Measurements from ENCODE around the gene FANCC.

FANCC gene

DNA sequence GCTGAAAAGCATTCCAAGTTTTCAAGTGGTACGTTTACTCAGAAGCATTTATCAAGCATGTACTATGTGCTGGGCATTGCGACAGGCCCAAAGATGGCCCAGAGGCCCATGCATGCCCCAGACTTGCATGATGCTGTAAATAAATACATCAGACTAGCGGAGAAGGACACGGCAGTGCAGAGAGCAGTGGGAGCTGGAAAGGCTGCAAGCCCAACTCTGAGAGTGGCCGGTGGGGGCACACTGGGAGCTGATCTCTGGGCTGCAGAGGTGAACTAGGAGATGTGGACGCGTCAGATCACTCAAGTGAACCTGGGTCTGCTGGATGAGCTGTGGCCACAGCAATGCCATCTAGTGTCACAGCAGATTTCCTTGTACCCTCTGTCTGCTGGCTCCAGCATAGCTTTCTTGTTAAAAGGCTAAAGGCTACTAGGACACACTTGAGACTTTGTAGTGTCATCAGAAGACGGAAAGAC, 246.9 kb downstream of the FANCC start:
- Histone ChIP-seq H3K4me3 (ENCODE audit: low read length) (no peak overlapping the region), H3K9ac (ENCODE audit: low read length) (no peak overlapping the region), H3K4me1 (ENCODE audit: control insufficient read depth, insufficient read depth, low read length) (no peaks in the 10 kb centered on the region), H3K36me3 (ENCODE audit: control insufficient read depth, insufficient read depth, low read length, severe bottlenecking) (peaks cover 56% of the 10 kb centered on the region), H3K27me3 (replicated peaks; ENCODE audit: control insufficient read depth, insufficient read depth, low read length) (no peaks in the 10 kb centered on the region), H3K9me3 (ENCODE audit: control insufficient read depth, low read length) (no peaks in the 10 kb centered on the region)
- DNase-seq (ENCODE audit: low read depth), result no peak

DNA sequence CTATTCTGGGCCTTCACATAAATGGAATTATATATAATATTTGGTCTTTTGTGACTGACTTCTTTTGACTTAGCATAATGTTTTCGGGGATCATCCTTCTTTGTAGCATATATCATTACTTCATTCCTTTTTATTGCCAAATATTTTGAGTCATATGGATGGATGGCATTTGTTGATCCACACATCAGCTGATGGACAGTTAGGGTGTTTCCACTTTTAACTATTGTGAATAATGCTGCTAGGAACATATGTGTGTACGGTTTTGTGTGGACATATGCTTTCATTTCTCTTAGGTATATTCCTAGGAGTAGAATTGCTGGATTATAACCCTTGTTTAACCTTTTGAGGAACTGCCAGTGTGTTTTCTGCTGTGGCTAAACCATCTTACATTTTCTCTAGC, 249.6 kb downstream of the FANCC start:
- Histone ChIP-seq H3K4me1 (ENCODE audit: control insufficient read depth, insufficient read depth, low read length) (no peaks in the 10 kb centered on the region), H3K9me3 (ENCODE audit: control insufficient read depth, low read length) (no peaks in the 10 kb centered on the region), H3K36me3 (ENCODE audit: control insufficient read depth, insufficient read depth, low read length, severe bottlenecking) (peaks cover 59% of the 10 kb centered on the region), H3K4me3 (ENCODE audit: low read length) (no peak overlapping the region), H3K27me3 (replicated peaks; ENCODE audit: control insufficient read depth, insufficient read depth, low read length) (no peaks in the 10 kb centered on the region), H3K9ac (ENCODE audit: low read length) (no peak overlapping the region)
- DNase-seq (ENCODE audit: low read depth), result peak; percentile 46

DNA sequence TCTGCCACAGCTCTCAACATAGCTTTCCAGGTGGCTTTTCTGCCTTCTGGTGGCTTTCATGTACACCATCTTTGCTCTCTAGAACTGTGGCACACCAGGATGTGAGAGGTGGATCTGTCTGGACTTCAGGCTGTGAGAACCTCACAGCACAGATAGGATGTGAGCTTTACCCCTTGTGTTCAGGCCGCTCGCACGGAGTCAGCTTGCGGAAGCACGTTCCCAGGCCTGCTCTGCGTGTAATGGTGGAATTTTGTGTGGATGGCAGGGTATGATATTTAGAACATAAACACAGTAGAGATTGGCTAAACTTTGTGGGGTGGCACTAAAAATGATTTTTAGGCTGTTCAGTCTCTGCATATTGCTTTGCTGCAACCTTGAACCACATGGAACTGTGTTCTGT, 250.5 kb downstream of the FANCC start:
- Histone ChIP-seq H3K4me1 (ENCODE audit: control insufficient read depth, insufficient read depth, low read length) (no peaks in the 10 kb centered on the region), H3K4me3 (ENCODE audit: low read length) (no peak overlapping the region), H3K36me3 (ENCODE audit: control insufficient read depth, insufficient read depth, low read length, severe bottlenecking) (peaks cover 66% of the 10 kb centered on the region), H3K9ac (ENCODE audit: low read length) (no peak overlapping the region), H3K27me3 (replicated peaks; ENCODE audit: control insufficient read depth, insufficient read depth, low read length) (no peaks in the 10 kb centered on the region), H3K9me3 (ENCODE audit: control insufficient read depth, low read length) (no peaks in the 10 kb centered on the region)
- no peak for DNase-seq (ENCODE audit: low read depth)

DNA sequence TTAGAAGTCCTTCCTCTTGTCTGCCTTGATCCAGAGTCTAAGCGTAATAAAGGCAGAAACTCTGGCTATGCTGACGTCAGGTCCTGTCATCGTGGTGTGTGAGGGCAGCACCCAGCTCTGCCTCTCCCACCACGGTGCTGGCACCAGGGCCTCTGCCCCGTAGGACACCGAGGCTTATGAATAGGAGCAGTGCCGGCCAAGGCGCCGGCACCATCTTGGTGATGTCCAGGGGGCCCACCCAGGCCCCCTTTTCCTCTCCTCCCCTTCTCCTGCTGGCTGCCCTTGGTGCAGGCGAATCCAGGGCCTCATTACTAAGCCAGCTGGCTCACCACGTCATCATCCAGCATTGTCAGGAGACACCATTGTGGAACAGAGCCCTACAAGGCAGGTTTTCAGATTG, 252.3 kb downstream of the FANCC start:
- Histone ChIP-seq H3K36me3 (ENCODE audit: control insufficient read depth, insufficient read depth, low read length, severe bottlenecking) (peaks cover 69% of the 10 kb centered on the region), H3K9me3 (ENCODE audit: control insufficient read depth, low read length) (no peaks in the 10 kb centered on the region), H3K4me3 (ENCODE audit: low read length) (no peak overlapping the region), H3K27me3 (replicated peaks; ENCODE audit: control insufficient read depth, insufficient read depth, low read length) (no peaks in the 10 kb centered on the region), H3K9ac (ENCODE audit: low read length) (no peak overlapping the region), H3K4me1 (ENCODE audit: control insufficient read depth, insufficient read depth, low read length) (no peaks in the 10 kb centered on the region)
- no peak for DNase-seq (ENCODE audit: low read depth)

DNA sequence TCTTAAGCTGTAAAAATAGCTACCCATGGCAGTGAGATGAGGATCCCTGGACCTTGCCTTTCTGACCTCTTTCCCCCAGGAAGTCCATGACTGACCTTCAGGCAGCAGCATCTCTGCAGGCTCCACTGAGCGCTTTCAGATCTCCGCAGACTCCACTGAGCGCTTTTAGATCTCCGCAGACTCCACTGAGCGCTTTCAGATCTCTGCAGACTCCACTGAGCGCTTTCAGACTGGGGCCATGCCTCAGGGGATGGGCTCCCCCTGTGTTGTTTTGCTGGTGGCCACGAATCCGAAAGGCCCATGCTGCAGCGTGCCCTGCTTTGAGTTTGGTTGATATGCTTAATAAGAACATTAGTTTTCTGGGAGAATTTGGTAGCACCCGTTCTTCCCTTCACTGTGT, 254.2 kb downstream of the FANCC start:
- Histone ChIP-seq H3K4me3 (ENCODE audit: low read length) (no peak overlapping the region), H3K9ac (ENCODE audit: low read length) (no peak overlapping the region), H3K9me3 (ENCODE audit: control insufficient read depth, low read length) (no peaks in the 10 kb centered on the region), H3K27me3 (replicated peaks; ENCODE audit: control insufficient read depth, insufficient read depth, low read length) (no peaks in the 10 kb centered on the region), H3K4me1 (ENCODE audit: control insufficient read depth, insufficient read depth, low read length) (no peaks in the 10 kb centered on the region), H3K36me3 (ENCODE audit: control insufficient read depth, insufficient read depth, low read length, severe bottlenecking) (peaks cover 56% of the 10 kb centered on the region)
- DNase-seq (ENCODE audit: low read depth), result no peak

DNA sequence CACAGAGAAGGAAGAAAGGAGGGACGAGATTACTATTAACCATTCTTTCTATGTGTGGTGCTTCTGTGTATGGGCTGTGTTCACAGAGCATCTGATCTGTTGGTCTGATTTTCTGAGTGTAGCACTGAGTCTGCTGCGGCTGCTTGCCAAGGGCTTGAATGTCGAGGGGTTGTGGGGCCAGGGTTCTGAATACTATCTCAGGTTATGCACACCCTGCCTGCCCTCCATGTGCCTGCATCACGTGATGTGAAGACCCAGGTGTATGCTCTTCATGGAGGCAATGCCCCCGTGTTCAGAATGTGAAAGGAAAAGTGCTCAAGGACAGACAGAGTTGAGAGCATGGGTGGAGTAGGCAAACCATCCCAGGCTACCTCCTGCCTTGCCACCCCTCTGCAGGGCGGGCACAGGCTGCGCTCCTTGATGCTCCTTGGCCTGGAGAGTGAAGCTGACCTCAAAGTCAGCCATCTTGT, 254.9 kb downstream of the FANCC start:
- no peaks in the 10 kb centered on the region for H3K9me3 ChIP-seq (ENCODE audit: control insufficient read depth, low read length)
- no peak overlapping the region for H3K4me3 ChIP-seq (ENCODE audit: low read length)
- peaks cover 51% of the 10 kb centered on the region for H3K36me3 ChIP-seq (ENCODE audit: control insufficient read depth, insufficient read depth, low read length, severe bottlenecking)
- no peaks in the 10 kb centered on the region for H3K4me1 ChIP-seq (ENCODE audit: control insufficient read depth, insufficient read depth, low read length)
- DNase-seq (ENCODE audit: low read depth), result no peak
- H3K9ac ChIP-seq (ENCODE audit: low read length), result no peak overlapping the region
- H3K27me3 ChIP-seq (replicated peaks; ENCODE audit: control insufficient read depth, insufficient read depth, low read length), result no peaks in the 10 kb centered on the region

DNA sequence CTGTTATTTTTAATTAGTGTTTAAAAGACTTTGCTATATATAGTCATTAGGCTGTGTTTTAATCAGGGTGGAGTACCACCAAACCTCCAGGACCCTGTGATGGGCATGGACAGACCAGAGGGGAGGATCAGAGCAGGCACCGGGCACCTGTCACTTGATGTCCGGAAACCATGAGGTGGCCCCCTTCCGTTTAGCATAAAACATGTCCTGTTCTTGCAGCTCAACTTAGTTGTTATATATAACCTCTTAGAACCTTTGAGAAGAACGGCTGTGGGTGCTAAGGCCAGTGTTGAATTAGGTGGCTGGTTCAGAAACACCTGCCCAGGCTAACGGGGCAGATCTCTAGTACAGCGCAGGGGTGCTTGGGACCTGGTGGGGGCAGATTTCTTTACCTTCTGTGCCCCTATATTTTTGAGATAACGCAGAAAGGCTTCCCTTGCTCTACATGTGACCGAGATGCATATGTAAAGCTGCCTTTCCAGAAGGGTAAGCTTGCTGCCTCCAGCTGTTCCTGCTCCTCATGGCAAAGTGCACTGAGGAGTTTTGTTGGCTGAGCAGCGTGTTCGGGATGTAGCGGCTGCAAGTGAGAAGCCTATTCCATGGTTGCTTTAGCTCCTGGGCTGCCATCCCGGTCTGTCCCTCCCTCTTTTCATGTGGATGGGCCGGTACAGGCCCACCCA, 255.5 kb downstream of the FANCC start:
- H3K4me1 ChIP-seq (ENCODE audit: control insufficient read depth, insufficient read depth, low read length), result peaks cover 2% of the 10 kb centered on the region
- DNase-seq (ENCODE audit: low read depth), result no peak
- H3K27me3 ChIP-seq (replicated peaks; ENCODE audit: control insufficient read depth, insufficient read depth, low read length), result no peaks in the 10 kb centered on the region
- no peak overlapping the region for H3K9ac ChIP-seq (ENCODE audit: low read length)
- no peaks in the 10 kb centered on the region for H3K9me3 ChIP-seq (ENCODE audit: control insufficient read depth, low read length)
- no peak overlapping the region for H3K4me3 ChIP-seq (ENCODE audit: low read length)
- H3K36me3 ChIP-seq (ENCODE audit: control insufficient read depth, insufficient read depth, low read length, severe bottlenecking), result peaks cover 45% of the 10 kb centered on the region

DNA sequence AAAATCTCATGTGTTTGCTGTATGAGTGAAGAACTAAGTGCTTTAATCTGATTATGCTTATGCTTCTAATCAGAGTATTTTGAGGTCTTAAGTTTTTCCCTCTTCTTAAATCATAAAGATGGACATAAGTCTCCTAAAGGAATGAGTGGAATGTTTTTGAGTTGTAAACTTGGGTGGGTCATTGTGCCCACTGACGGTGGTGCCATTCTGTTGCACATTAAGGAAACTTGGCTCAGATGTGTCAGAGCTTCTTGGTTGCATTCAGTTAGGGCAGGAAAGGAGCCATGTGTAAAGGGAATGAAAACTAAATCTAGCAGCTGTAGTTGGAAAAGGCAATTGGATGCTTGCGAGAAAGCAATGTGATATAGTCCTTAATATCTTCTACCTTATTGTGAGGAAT, 256.6 kb downstream of the FANCC start:
- H3K27me3 ChIP-seq (replicated peaks; ENCODE audit: control insufficient read depth, insufficient read depth, low read length), result no peaks in the 10 kb centered on the region
- H3K4me3 ChIP-seq (ENCODE audit: low read length), result no peak overlapping the region
- no peak overlapping the region for H3K9ac ChIP-seq (ENCODE audit: low read length)
- peaks cover 33% of the 10 kb centered on the region for H3K36me3 ChIP-seq (ENCODE audit: control insufficient read depth, insufficient read depth, low read length, severe bottlenecking)
- no peaks in the 10 kb centered on the region for H3K9me3 ChIP-seq (ENCODE audit: control insufficient read depth, low read length)
- DNase-seq (ENCODE audit: low read depth), result no peak
- H3K4me1 ChIP-seq (ENCODE audit: control insufficient read depth, insufficient read depth, low read length), result peaks cover 14% of the 10 kb centered on the region

DNA sequence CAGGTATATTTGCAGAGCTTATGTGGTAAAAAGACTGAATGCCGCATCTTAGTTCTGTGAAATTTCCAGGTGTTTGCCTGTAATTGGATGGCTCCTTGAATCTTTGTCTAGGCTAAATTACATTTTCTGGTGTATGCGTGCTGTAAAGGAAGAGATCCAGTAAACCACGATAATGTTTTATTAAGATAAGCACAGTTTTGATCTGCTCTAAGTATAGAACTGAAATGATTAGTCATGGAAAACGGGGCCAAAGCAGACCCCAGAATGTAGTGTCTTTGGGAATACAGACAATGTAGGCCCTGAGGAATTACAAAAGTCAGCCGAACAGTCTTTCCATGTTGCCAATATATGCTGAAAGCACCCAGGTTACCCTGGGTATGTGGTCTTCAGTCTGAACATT, 257.3 kb downstream of the FANCC start:
- H3K9ac ChIP-seq (ENCODE audit: low read length), result no peak overlapping the region
- peaks cover 21% of the 10 kb centered on the region for H3K4me1 ChIP-seq (ENCODE audit: control insufficient read depth, insufficient read depth, low read length)
- H3K27me3 ChIP-seq (replicated peaks; ENCODE audit: control insufficient read depth, insufficient read depth, low read length), result no peaks in the 10 kb centered on the region
- no peak for DNase-seq (ENCODE audit: low read depth)
- H3K36me3 ChIP-seq (ENCODE audit: control insufficient read depth, insufficient read depth, low read length, severe bottlenecking), result peaks cover 27% of the 10 kb centered on the region
- H3K9me3 ChIP-seq (ENCODE audit: control insufficient read depth, low read length), result no peaks in the 10 kb centered on the region
- H3K4me3 ChIP-seq (ENCODE audit: low read length), result no peak overlapping the region

DNA sequence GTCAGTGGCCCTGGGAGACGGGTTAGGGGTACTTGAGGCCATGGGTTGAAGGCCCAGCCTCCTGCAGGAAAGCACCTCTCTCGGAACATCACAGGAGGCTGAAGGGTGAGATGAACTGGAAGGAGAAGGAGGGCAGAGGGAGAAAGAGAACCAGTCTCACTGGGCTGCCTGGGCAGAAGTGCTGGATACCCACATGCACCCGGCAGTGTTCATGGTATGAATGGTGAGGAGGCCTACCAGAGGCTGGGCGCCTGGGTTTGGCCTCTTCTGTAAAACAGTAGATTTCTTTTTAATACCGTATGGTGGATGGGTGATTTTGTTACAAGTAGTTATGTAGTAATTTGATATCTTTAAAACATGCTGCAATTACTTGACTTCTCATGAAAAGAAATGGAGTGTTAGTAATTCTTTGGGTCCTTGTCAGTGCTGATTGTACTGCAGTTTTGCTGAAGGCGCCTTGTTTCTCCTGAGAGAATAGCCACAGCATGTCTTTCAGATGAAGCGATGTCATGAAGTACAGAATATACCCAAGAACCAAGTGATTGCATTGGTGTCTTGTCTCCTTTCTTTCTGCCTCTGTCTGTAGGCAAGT, 258.6 kb downstream of the FANCC start:
- Histone ChIP-seq H3K4me3 (ENCODE audit: low read length) (no peak overlapping the region), H3K9me3 (ENCODE audit: control insufficient read depth, low read length) (no peaks in the 10 kb centered on the region), H3K27me3 (replicated peaks; ENCODE audit: control insufficient read depth, insufficient read depth, low read length) (no peaks in the 10 kb centered on the region), H3K4me1 (ENCODE audit: control insufficient read depth, insufficient read depth, low read length) (peaks cover 32% of the 10 kb centered on the region), H3K9ac (ENCODE audit: low read length) (no peak overlapping the region), H3K36me3 (ENCODE audit: control insufficient read depth, insufficient read depth, low read length, severe bottlenecking) (peaks cover 21% of the 10 kb centered on the region)
- peak; percentile 66 for DNase-seq (ENCODE audit: low read depth)

DNA sequence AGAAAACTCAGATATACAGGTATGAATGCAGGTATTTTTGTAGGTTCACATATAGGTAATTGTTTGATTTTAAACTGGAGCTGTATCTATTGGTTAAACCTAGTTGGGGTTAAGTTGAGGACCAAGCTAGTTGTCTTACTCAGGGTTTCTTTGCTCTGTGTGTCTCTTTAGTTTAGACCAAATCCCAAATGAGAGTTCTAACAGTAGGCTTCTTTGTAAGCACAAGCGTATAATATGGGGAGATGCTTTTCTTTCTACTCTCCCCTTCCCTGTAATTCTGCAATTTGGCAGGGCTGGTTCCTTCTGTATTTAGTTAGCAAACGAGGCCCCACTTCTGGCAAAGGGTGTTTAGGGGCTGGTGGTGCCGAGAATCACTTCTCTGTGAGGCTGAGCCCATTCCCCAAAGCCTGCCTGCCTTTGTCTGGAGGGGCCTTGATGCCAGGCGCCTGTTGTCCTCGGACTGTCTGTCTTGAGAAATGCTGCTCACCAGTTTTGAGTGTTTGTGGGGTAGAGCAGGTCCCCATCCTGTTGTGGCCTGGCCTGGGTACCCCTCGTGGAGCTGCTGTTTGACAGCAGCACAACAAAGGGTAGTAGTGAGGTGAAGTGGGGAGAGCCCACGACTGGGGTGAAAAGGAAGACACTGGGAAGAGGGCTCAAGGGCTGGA, 259.3 kb downstream of the FANCC start:
- no peak overlapping the region for H3K4me3 ChIP-seq (ENCODE audit: low read length)
- no peak overlapping the region for H3K9ac ChIP-seq (ENCODE audit: low read length)
- no peaks in the 10 kb centered on the region for H3K27me3 ChIP-seq (replicated peaks; ENCODE audit: control insufficient read depth, insufficient read depth, low read length)
- no peak for DNase-seq (ENCODE audit: low read depth)
- H3K4me1 ChIP-seq (ENCODE audit: control insufficient read depth, insufficient read depth, low read length), result peaks cover 38% of the 10 kb centered on the region
- H3K36me3 ChIP-seq (ENCODE audit: control insufficient read depth, insufficient read depth, low read length, severe bottlenecking), result peaks cover 15% of the 10 kb centered on the region
- H3K9me3 ChIP-seq (ENCODE audit: control insufficient read depth, low read length), result no peaks in the 10 kb centered on the region
